Hair follicle dermal papilla cell (primary cell): ENCODE measurements around the gene ACVR1B. TPM values are rescaled to one million over a fixed set of nuclear protein-coding genes. Genes with fewer than 3 reads are reported as not detected.

Source experiments
- small RNA-seq: library from RNA; depleted of rRNA; stranded (forward); fragments of <200 nt; gene quantifications from one replicate; pipeline ENCODE3, GENCODE V24; 2012
- total RNA-seq: library from RNA; depleted of rRNA; stranded (reverse); fragments of >200 nt; gene quantifications from 2 replicates; pipeline ENCODE4 v1.2.3, GENCODE V29; 2012

Gene ACVR1B
- total RNA-seq = 10.7 and 13.1 TPM in 2 replicates

GRCh38 chr12:51951199-51951842, at the start of gene ACVR1B:
Gene ACVR1B (plus strand): TSS chr12:51951699. CDS start chr12:51951744, 45 bp downstream.

GRCh38 chr12:51907083-51907855, 44.2 kb upstream of the ACVR1B start, which contains the start of gene ACVRL1:
Gene ACVRL1 (plus strand): TSS chr12:51907504. CDS start chr12:51912475, 4,971 bp downstream.

GRCh38 chr12:52006726-52007157, 55.2 kb downstream of the ACVR1B start, which contains the start of gene TAMALIN:
Gene TAMALIN (plus strand): TSS chr12:52006946. CDS start chr12:52007020, 74 bp downstream.

Small RNA genes within 50 kb of the gene (small RNA-seq; reads per million reads assigned to genes)
- 0.27 reads per million for gene RNU6-574P

Other genes with a start within 250 kb of the ACVR1B start
- 0.36 and 0.65 TPM in 2 replicates for gene FIGNL2, start 103.0 kb upstream of the ACVR1B start, total RNA-seq
- gene ANKRD33, start 63.6 kb upstream of the ACVR1B start, total RNA-seq = not detected in 2 replicates
- 77.2 and 78.0 TPM in 2 replicates for gene ACVRL1, start 44.2 kb upstream of the ACVR1B start, total RNA-seq
- 12.5 and 15.1 TPM in 2 replicates for gene TAMALIN, start 55.2 kb downstream of the ACVR1B start, total RNA-seq
- 4.2 and 6.2 TPM in 2 replicates for gene NR4A1, start 99.7 kb downstream of the ACVR1B start, total RNA-seq
- gene ATG101, start 118.3 kb downstream of the ACVR1B start, total RNA-seq = 49.3 and 54.2 TPM in 2 replicates
- 0.16 and 0.24 TPM in 2 replicates for gene SMIM41, start 128.0 kb downstream of the ACVR1B start, total RNA-seq
- gene KRT80, start 240.3 kb downstream of the ACVR1B start, total RNA-seq = 0.24 and 1.1 TPM in 2 replicates